ENCODE results near the gene RUNX1. TPM values are rescaled to one million over a fixed set of nuclear protein-coding genes. Genes with fewer than 3 reads are reported as not detected.

RUNX1 gene
- total and polyA plus RNA-seq, 2 donors (not counting 3 experiments of a cell fraction or from before 2014, with no cell fraction given): 4.6 to 17.9 TPM

- BruUV-seq (replicated peaks): no TSS peak
- Histone ChIP-seq H3K79me2 (ENCODE audit: control insufficient read depth, insufficient read depth, low read length) (no peaks in the 10 kb centered on the region), H3K36me3 (ENCODE audit: control insufficient read depth in 2 of 2, extremely low read depth in 1 of 2, insufficient read depth in 2 of 2, low read length in 2 of 2) (no peaks in the 10 kb centered on the region), H3K4me3 (replicated peaks in 1 of 3; ENCODE audit: insufficient read depth in 1 of 3, low read depth in 1 of 3, low read length in 3 of 3) (no peak overlapping the region), H2AFZ (ENCODE audit: low read depth, low read length) (peak overlapping the region; percentile 16), H3K9ac (replicated peaks; ENCODE audit: extremely low read depth, insufficient read depth, low read length) (no peak overlapping the region), H4K20me1 (replicated peaks; ENCODE audit: control insufficient read depth, extremely low read depth, insufficient read depth, low read length) (no peaks in the 10 kb centered on the region), H3K9me1 (replicated peaks; ENCODE audit: control insufficient read depth, extremely low read depth, insufficient read depth, low read length) (no peaks in the 10 kb centered on the region), H3K27me3 (ENCODE audit: control insufficient read depth in 2 of 2, insufficient read depth in 2 of 2, low read length in 2 of 2) (peaks cover 3 to 5% of the 10 kb centered on the region in 2 experiments), H3K4me2 (ENCODE audit: insufficient read depth, low read length) (no peak overlapping the region), H3K27ac (ENCODE audit: insufficient read depth, low read depth, low read length) (no peak overlapping the region), H3K9me3 (replicated peaks; ENCODE audit: control insufficient read depth, insufficient read depth, low read length) (no peaks in the 10 kb centered on the region), H3K4me1 (ENCODE audit: control insufficient read depth, extremely low read depth, insufficient read depth, low read length) (peaks cover 44% of the 10 kb centered on the region)
- POLR2A ChIA-PET: no interaction called here
- DNase-seq (ENCODE audit: low read depth, low spot score) (no peak), FAIRE-seq (no peak)
- TF ChIP-seq POLR2AphosphoS5 (IDR thresholded peaks at IDR 0.05; ENCODE audit: insufficient read depth, low read depth, low read length) (no peak), MAX (IDR thresholded peaks at IDR 0.05; ENCODE audit: insufficient read depth, insufficient read length) (no peak), FOS (IDR thresholded peaks at IDR 0.05; ENCODE audit: borderline replicate concordance, insufficient read depth, low read length) (no peak), MYC (IDR thresholded peaks at IDR 0.05; ENCODE audit: low read depth, low read length) (no peak), JUN (IDR thresholded peaks at IDR 0.05; ENCODE audit: borderline replicate concordance, insufficient read depth, insufficient read length, low read depth) (no peak), EZH2 (IDR thresholded peaks at IDR 0.05; ENCODE audit: borderline replicate concordance, low read depth, low read length, severe bottlenecking) (no peak), CTCF (IDR thresholded peaks at IDR 0.05; ENCODE audit: extremely low read depth in 1 of 2, insufficient read depth in 1 of 2, low read depth in 1 of 2, low read length in 2 of 2) (no peak), POLR2A (IDR thresholded peaks at IDR 0.05; ENCODE audit: low read depth, low read length) (no peak), GATA2 (IDR thresholded peaks at IDR 0.05; ENCODE audit: insufficient read depth, insufficient read length, low read depth, low read length) (no peak)
- dilution Hi-C loops (cut with MboI; ENCODE audit: extremely low pct_ligation_motif_present, low sequenced_read_pairs) (no loop called here), intact Hi-C loops (cut with micrococcal nuclease) (loop anchor here (1.0 to 5.0 kb wide), 9 partner anchors 182 to 978 kb away; no protein-coding TSS in a partner anchor)
- CTCF ChIA-PET: interaction anchor here (0.8 to 4.2 kb wide), 12 partner anchors 12 to 790 kb away, joined by 3 to 47 read pairs (median 7); no protein-coding TSS in a partner anchor
These were observed 1.5 kb upstream of the RUNX1 start for GRCh38 chr21:35050348-35051286.

All from endothelial cell of umbilical vein (primary cell).